Gastrocnemius medialis (tissue), 4 donors: Measurements from ENCODE around the gene CD276.

Experiments
- CTCF ChIP-seq, 5 experiments: fragments of 450-650 bp in 3 of 5; fragments of 200-600 bp in 2 of 5; sonication (generic) in 2 of 5; IDR thresholded peaks in 4 of 5; conservative IDR thresholded peaks in 1 of 5; 1 replicate in 4 of 5; 2 replicates in 1 of 5; pipeline ENCODE4 v1.5.1; 2016 to 2019; ENCODE audit warnings: antibody characterized with exemption in 5 of 5, mild to moderate bottlenecking in 3 of 5, moderate library complexity in 3 of 5
- POLR2A ChIP-seq, 2 donors: fragments of 450-650 bp; IDR thresholded peaks; one replicate each; pipeline ENCODE4 v1.6.1; 2017; ENCODE audit warnings: antibody characterized with exemption in 2 of 2, mild to moderate bottlenecking in 2 of 2, moderate library complexity in 2 of 2

DNA sequence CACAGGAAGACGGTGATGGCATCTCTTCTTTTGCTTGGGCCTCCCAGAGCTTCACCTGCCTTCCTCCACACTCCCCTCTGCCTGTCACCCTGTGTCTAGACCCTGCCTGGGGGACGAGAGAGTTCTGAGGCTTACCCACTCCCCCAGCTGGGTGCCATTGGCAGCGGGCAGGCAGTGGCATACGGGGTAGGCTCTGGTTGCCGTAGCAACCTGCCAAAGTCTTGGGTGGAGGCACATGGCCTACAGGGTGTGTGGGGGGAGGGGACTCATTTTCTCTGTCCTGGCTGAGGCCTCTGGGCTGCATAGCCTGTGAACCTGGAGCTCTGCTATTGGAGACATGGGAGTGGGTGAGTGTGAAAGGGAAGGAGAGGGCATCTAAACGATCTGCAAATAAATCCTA is 64.5 kb downstream of the CD276 start:
- TF ChIP-seq CTCF (IDR thresholded peaks at IDR 0.05 in 4 of 5, conservative IDR thresholded peaks at IDR 0.05 in 1 of 5) (no peak), POLR2A (IDR thresholded peaks at IDR 0.05) (no peak)
